H1 (cell line): ENCODE measurements around the gene TMEM63A. TPM values are rescaled to one million over a fixed set of nuclear protein-coding genes. Genes with fewer than 3 reads are reported as not detected.

Source experiments
- CTCF ChIA-PET: fragments of 300-600 bp; sonication (Branson Sonifier 250); formaldehyde crosslinking; loops from one replicate; lab custom pipeline; 2021; ENCODE audit not compliant: partially characterized antibody; lab: Charles Lee
- POLR2A ChIA-PET: fragments of 300-600 bp; sonication (Branson Sonifier 250); formaldehyde crosslinking; loops from one replicate; lab custom pipeline; 2021; ENCODE audit warnings: inconsistent platforms; ENCODE audit not compliant: partially characterized antibody; lab: Charles Lee
- DNase-seq, 2 experiments: peaks; one replicate each; pipeline versions ENCODE4 v3.0.0 to v3.0.0-alpha.2; 2010 to 2022; ENCODE audit warnings: low spot score in 2 of 2, low read depth in 1 of 2, mixed read lengths in 1 of 2
- FAIRE-seq: peaks from 2 replicates; lab custom pipeline; 2011; peaks lifted over from hg19 to GRCh38; lab: Jason Lieb, UNC
- H2AFZ ChIP-seq: 2 replicates; pipeline ENCODE4 v1.8.1; 2012; ENCODE audit warnings: low read length, inconsistent platforms
- H2AK5ac ChIP-seq: 2 replicates; pipeline ENCODE4 v1.6.1; 2013; ENCODE audit warnings: low read depth, low read length
- H2BK120ac ChIP-seq: replicated peaks from 2 replicates; pipeline ENCODE3; 2013; ENCODE audit warnings: low read depth, low read length, inconsistent platforms
- H2BK12ac ChIP-seq: 2 replicates; pipeline ENCODE4 v1.6.1; 2013; ENCODE audit warnings: low read depth, low read length
- H2BK15ac ChIP-seq: 2 replicates; pipeline ENCODE4 v1.6.1; 2013; ENCODE audit warnings: low read length
- H2BK20ac ChIP-seq: 2 replicates; pipeline ENCODE4 v1.6.1; 2013; ENCODE audit warnings: low read length
- H2BK5ac ChIP-seq: 2 replicates; pipeline ENCODE4 v1.6.1; 2013; ENCODE audit warnings: low read depth, low read length
- H3K14ac ChIP-seq: 2 replicates; pipeline ENCODE4 v1.6.1; 2013; ENCODE audit warnings: inconsistent platforms; ENCODE audit not compliant: insufficient read length
- H3K18ac ChIP-seq: 2 replicates; pipeline ENCODE4 v1.6.1; 2013; ENCODE audit warnings: low read length; ENCODE audit errors: extremely low read depth
- H3K23ac ChIP-seq: 2 replicates; pipeline ENCODE4 v1.6.1; 2013; ENCODE audit warnings: inconsistent platforms; ENCODE audit not compliant: insufficient read length
- H3K23me2 ChIP-seq: 2 replicates; pipeline ENCODE4 v1.6.1; 2013; ENCODE audit warnings: low read depth, low read length
- H3K27ac ChIP-seq: 2 replicates; pipeline ENCODE4 v1.6.1; 2011; ENCODE audit warnings: low read depth, low read length, inconsistent platforms
- H3K27me3 ChIP-seq, 4 experiments: replicated peaks in 1 of 4; 1 replicate in 1 of 4; 2 replicates in 3 of 4; pipeline versions ENCODE4 v1.6.1 to v1.8.1; 2011 to 2013; ENCODE audit warnings: low read length in 3 of 4, mild to moderate bottlenecking in 3 of 4, inconsistent platforms in 2 of 4, mixed read lengths in 2 of 4, moderate library complexity in 1 of 4; ENCODE audit not compliant: control insufficient read depth in 3 of 4, insufficient read depth in 3 of 4; ENCODE audit errors: extremely low read depth in 1 of 4
- H3K36me3 ChIP-seq, 4 experiments: 2 replicates each; pipeline versions ENCODE4 v1.6.1 to v1.8.1; 2011 to 2013; ENCODE audit warnings: mild to moderate bottlenecking in 4 of 4, low read length in 3 of 4, moderate library complexity in 2 of 4, control low read depth in 1 of 4, inconsistent platforms in 1 of 4; ENCODE audit not compliant: insufficient read depth in 4 of 4, control insufficient read depth in 2 of 4
- H3K4ac ChIP-seq: replicated peaks from 2 replicates; pipeline ENCODE3; 2013; ENCODE audit warnings: low read length, low read depth, mixed read lengths, inconsistent platforms; ENCODE audit not compliant: insufficient read length
- H3K4me1 ChIP-seq, 4 experiments: replicated peaks in 1 of 4; 1 replicate in 1 of 4; 2 replicates in 3 of 4; pipeline versions ENCODE4 v1.6.1 to v1.8.1; 2011 to 2013; ENCODE audit warnings: low read length in 3 of 4, inconsistent platforms in 2 of 4, mixed read lengths in 1 of 4; ENCODE audit not compliant: insufficient read depth in 4 of 4, control insufficient read depth in 3 of 4
- H3K4me2 ChIP-seq, 2 experiments: 2 replicates each; pipeline versions ENCODE4 v1.6.1 to v1.8.1; 2011 to 2013; ENCODE audit warnings: low read depth in 2 of 2, low read length in 2 of 2, control low read depth in 1 of 2, inconsistent platforms in 1 of 2, mild to moderate bottlenecking in 1 of 2; ENCODE audit not compliant: insufficient read depth in 1 of 2
- H3K4me3 ChIP-seq, 4 experiments: fragments of 200-600, 300-600 bp in 1 of 4; sonication (generic), shearing (Covaris generic), sonication (Bioruptor Twin) in 1 of 4; 2 replicates each; pipeline versions ENCODE4 v1.5.1 to v1.8.1; 2011 to 2016; ENCODE audit warnings: low read length in 4 of 4, low read depth in 3 of 4, control low read depth in 2 of 4, inconsistent platforms in 2 of 4, mild to moderate bottlenecking in 2 of 4, mixed read lengths in 1 of 4, moderate library complexity in 1 of 4; ENCODE audit not compliant: insufficient read depth in 2 of 4; ENCODE audit errors: extremely low read depth in 1 of 4
- H3K56ac ChIP-seq: replicated peaks from 2 replicates; pipeline ENCODE3; 2013; ENCODE audit warnings: low read depth, mild to moderate bottlenecking, mixed read lengths, low read length, inconsistent platforms; ENCODE audit not compliant: insufficient read length
- H3K79me1 ChIP-seq: 2 replicates; pipeline ENCODE4 v1.6.1; 2013; ENCODE audit warnings: low read depth, low read length, control low read depth
- H3K79me2 ChIP-seq, 2 experiments: 2 replicates each; pipeline versions ENCODE4 v1.6.1 to v1.8.1; 2012 to 2013; ENCODE audit warnings: low read length in 2 of 2, mild to moderate bottlenecking in 2 of 2, inconsistent platforms in 1 of 2; ENCODE audit not compliant: insufficient read depth in 2 of 2, control insufficient read depth in 1 of 2
- H3K9ac ChIP-seq, 4 experiments: replicated peaks in 1 of 4; 1 replicate in 1 of 4; 2 replicates in 3 of 4; pipeline versions ENCODE4 v1.6.1 to v1.8.1; 2011 to 2013; ENCODE audit warnings: low read depth in 3 of 4, low read length in 3 of 4, control low read depth in 2 of 4, mild to moderate bottlenecking in 2 of 4, moderate library complexity in 2 of 4, inconsistent platforms in 1 of 4; ENCODE audit errors: extremely low read depth in 1 of 4
- H3K9me3 ChIP-seq, 2 experiments: 2 replicates each; pipeline versions ENCODE4 v1.6.1 to v1.8.1; 2012 to 2013; ENCODE audit warnings: mild to moderate bottlenecking in 2 of 2, moderate library complexity in 2 of 2, control low read depth in 1 of 2, inconsistent platforms in 1 of 2, low read depth in 1 of 2, low read length in 1 of 2, mixed read lengths in 1 of 2; ENCODE audit not compliant: insufficient read depth in 2 of 2
- H4K20me1 ChIP-seq, 2 experiments: replicated peaks in 1 of 2; 2 replicates each; pipeline versions ENCODE3 to v1.8.1; 2011 to 2013; ENCODE audit warnings: inconsistent platforms in 2 of 2, low read length in 2 of 2, mild to moderate bottlenecking in 1 of 2; ENCODE audit not compliant: insufficient read depth in 2 of 2, control insufficient read depth in 1 of 2
- H4K5ac ChIP-seq: 2 replicates; pipeline ENCODE4 v1.6.1; 2013; ENCODE audit warnings: low read length, low read depth, mixed read lengths, inconsistent platforms; ENCODE audit not compliant: insufficient read length
- H4K8ac ChIP-seq: 2 replicates; pipeline ENCODE4 v1.8.0; 2013; ENCODE audit warnings: mild to moderate bottlenecking, moderate library complexity, low read length, inconsistent platforms; ENCODE audit not compliant: insufficient read depth; ENCODE audit errors: extremely low read depth
- H4K91ac ChIP-seq: replicated peaks from 2 replicates; pipeline ENCODE3; 2013; ENCODE audit warnings: low read length, mixed read lengths, inconsistent platforms; ENCODE audit not compliant: insufficient read length
- BACH1 ChIP-seq: IDR thresholded peaks from 2 replicates; pipeline ENCODE4 v1.6.1; 2012; ENCODE audit warnings: low read length, improper control_type of control experiment
- CBX5 ChIP-seq: fragments of 300-800, 300-1000 bp; sonication (generic); IDR thresholded peaks from 2 replicates; pipeline ENCODE4 v1.7.1; 2016; ENCODE audit warnings: antibody characterized with exemption, low read length, low read depth
- EP300 ChIP-seq, 2 experiments: IDR thresholded peaks; 1 replicate in 1 of 2; 2 replicates in 1 of 2; pipeline ENCODE4 v1.6.1; 2011 to 2012; ENCODE audit warnings: low read depth in 2 of 2, low read length in 2 of 2, mild to moderate bottlenecking in 2 of 2, borderline replicate concordance in 1 of 2, inconsistent platforms in 1 of 2, moderate library complexity in 1 of 2
- RNF2 ChIP-seq: fragments of 200-900, 300-1000 bp; sonication (generic); IDR thresholded peaks from 2 replicates; pipeline ENCODE4 v1.7.1; 2016; ENCODE audit warnings: borderline replicate concordance, low read depth, mild to moderate bottlenecking, antibody characterized with exemption, low read length; ENCODE audit not compliant: poor library complexity, severe bottlenecking; ENCODE audit errors: missing control alignments
- SAP30 ChIP-seq: fragments of 300-600 bp; sonication (generic); IDR thresholded peaks from 2 replicates; pipeline ENCODE4 v1.7.1; 2012; ENCODE audit warnings: low read length, moderate library complexity, mild to moderate bottlenecking, inconsistent platforms; ENCODE audit not compliant: insufficient read depth, insufficient replicate concordance
- SUZ12 ChIP-seq: fragments of 200-600 bp; sonication (generic); IDR thresholded peaks from 2 replicates; pipeline ENCODE4 v1.6.1; 2012; ENCODE audit warnings: mild to moderate bottlenecking, inconsistent platforms, low read length, moderate library complexity, mixed read lengths
- TCF12 ChIP-seq: IDR thresholded peaks from 2 replicates; pipeline ENCODE4 v1.6.1; 2011; ENCODE audit warnings: low read depth, mild to moderate bottlenecking, low read length
- TEAD4 ChIP-seq: IDR thresholded peaks from 2 replicates; pipeline ENCODE4 v1.6.1; 2012; ENCODE audit warnings: low read depth, low read length, inconsistent platforms, mixed read lengths
- ZNF274 ChIP-seq: IDR thresholded peaks from 2 replicates; pipeline ENCODE4 v1.7.0; 2012; ENCODE audit warnings: low read length, borderline replicate concordance; ENCODE audit errors: extremely low read depth
- WGBS, 2 experiments: shearing (Covaris generic) in 1 of 2; methylation state at CpG; one replicate each; pipeline versions ENCODE4 v1.1.6 to v1.1.7; 2013 to 2015; ENCODE audit warnings: low lambda C conversion rate in 2 of 2, mixed read lengths in 2 of 2, inconsistent platforms in 1 of 2, low coverage in 1 of 2, missing lambda C conversion rate in 1 of 2; ENCODE audit not compliant: insufficient replicate concordance in 2 of 2, insufficient coverage in 1 of 2, insufficient read length in 1 of 2; ENCODE audit errors: extremely low coverage in 1 of 2, missing lambda C conversion rate in 1 of 2; 5-methylcytosine and 5-hydroxymethylcytosine counted together
- polyA plus RNA-seq, 7 experiments: library from polyadenylated mRNA; depleted of rRNA in 3 of 7; stranded (reverse) in 5 of 7; unstranded in 2 of 7; fragments of >200 nt in 5 of 7; fragments of 200-250 nt in 2 of 7; gene quantifications; 1 replicate in 5 of 7; 2 replicates in 1 of 7; 4 replicates in 1 of 7; pipeline versions ENCODE4 v1.2.1 to v1.2.3, GENCODE V29; 2011 to 2013; ENCODE audit warnings: missing spikeins in 2 of 7, mixed read lengths in 2 of 7
- total RNA-seq: library from RNA; stranded (reverse); fragmentation: NEBNext Ultra II Directional; extraction: Animal tissue kit (Norgen Biotek cat#: 25700); gene quantifications from 2 replicates; pipeline ENCODE4 v1.2.1, GENCODE V29; 2021
- TF ChIP-seq, protein P1 (sequence below): IDR thresholded peaks from 2 replicates; pipeline ENCODE4 v1.6.1; 2012; ENCODE audit warnings: inconsistent platforms

Gene TMEM63A
- total and polyA plus RNA-seq, 2 of the 8 experiments (the other 6 are each of a cell fraction or from before 2014, with no cell fraction given): 26.1 to 55.4 TPM

- H3K4me2 ChIP-seq: no peak overlapping the region
- H3K4me1 ChIP-seq: no peaks in the 10 kb centered on the region; a peak in 2 of 7 replicates
- H4K5ac ChIP-seq: no peak overlapping the region
- H3K27ac ChIP-seq: no peak overlapping the region
- H3K79me2 ChIP-seq: no peaks in the 10 kb centered on the region
- FAIRE-seq (no peak), DNase-seq (no peak)
- H2BK5ac ChIP-seq: 0 out of 2 replicates have a peak overlapping the region, but pooled peaks have one; percentile 31
- no peak overlapping the region for H4K91ac ChIP-seq
- H3K9ac ChIP-seq: no peak overlapping the region
- H3K23ac ChIP-seq: no peak overlapping the region
- ChIA-PET CTCF (interaction anchor here (0.7 to 1.6 kb wide), 12 partner anchors 25 to 378 kb away, joined by 3 to 6 read pairs (median 4); partner anchors contain the start of genes EPHX1 and TMEM63A), POLR2A (interaction anchor here (0.9 to 1.7 kb wide), 5 partner anchors 8 to 70 kb away, joined by 3 to 7 read pairs (median 4); no protein-coding TSS in a partner anchor)
- H3K27me3 ChIP-seq: no peaks in the 10 kb centered on the region; a peak in 1 of 7 replicates
- H3K9me3 ChIP-seq: peaks cover 2 to 10% of the 10 kb centered on the region in 2 experiments; a peak in 3 of 4 replicates
- no peak overlapping the region for H2BK20ac ChIP-seq
- no peak overlapping the region for H2BK120ac ChIP-seq
- no peaks in the 10 kb centered on the region for H3K23me2 ChIP-seq
- H3K14ac ChIP-seq: no peak overlapping the region
- H2BK15ac ChIP-seq: no peak overlapping the region
- H3K79me1 ChIP-seq: no peaks in the 10 kb centered on the region; the same call in 1 of the 2 replicates
- no peak overlapping the region for H3K4me3 ChIP-seq
- no peak overlapping the region for H2AK5ac ChIP-seq
- peaks cover 3 to 19% (median 6%) of the 10 kb centered on the region in 4 experiments; a peak in 6 of 8 replicates for H3K36me3 ChIP-seq
- 93% methylated on average over 12 of the region's 13 CpGs; no CpG with 5 or more reads in 1 of the 2 experiments for WGBS, 2 experiments
- H2AFZ ChIP-seq: no peak overlapping the region
- no peak overlapping the region for H4K8ac ChIP-seq
- H3K56ac ChIP-seq: no peak overlapping the region
- H4K20me1 ChIP-seq: peaks cover under 1 to 2% of the 10 kb centered on the region in 2 experiments
- H2BK12ac ChIP-seq: peak overlapping the region; percentile 23; the same call in 1 of the 2 replicates
- H3K4ac ChIP-seq: no peak overlapping the region
- H3K18ac ChIP-seq: no peak overlapping the region
- no peak for TF ChIP-seq RNF2
- no peak for TF ChIP-seq ZNF274
- no peak for TF ChIP-seq TEAD4
- no peak for TF ChIP-seq BACH1
- TF ChIP-seq SUZ12: no peak
- TF ChIP-seq, protein P1, sequence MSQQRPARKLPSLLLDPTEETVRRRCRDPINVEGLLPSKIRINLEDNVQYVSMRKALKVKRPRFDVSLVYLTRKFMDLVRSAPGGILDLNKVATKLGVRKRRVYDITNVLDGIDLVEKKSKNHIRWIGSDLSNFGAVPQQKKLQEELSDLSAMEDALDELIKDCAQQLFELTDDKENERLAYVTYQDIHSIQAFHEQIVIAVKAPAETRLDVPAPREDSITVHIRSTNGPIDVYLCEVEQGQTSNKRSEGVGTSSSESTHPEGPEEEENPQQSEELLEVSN: no peak
- TF ChIP-seq SAP30: no peak
- no peak for TF ChIP-seq CBX5
- no peak for TF ChIP-seq EP300 (IDR thresholded peaks at IDR 0.05; ENCODE audit: borderline replicate concordance in 1 of 2, low read depth in 2 of 2, low read length in 2 of 2)
- no peak for TF ChIP-seq TCF12
Measured at GRCh38 chr1:225852413-225853124, 29.6 kb downstream of the TMEM63A start.
